Measurements from ENCODE around the gene FBXO4. TPM values are rescaled to one million over a fixed set of nuclear protein-coding genes. Genes with fewer than 3 reads are reported as not detected.

FBXO4 gene
- total RNA-seq, 4 donors from 2014 or later, result 0.59 to 21.8 (median 15.5) TPM

GRCh38 chr5:41921166-41921565 is 3.9 kb upstream of the FBXO4 start:
- no peaks in the 10 kb centered on the region for H3K27me3 ChIP-seq
- intact Hi-C loops (cut with DNase I; ENCODE audit: low total_unique reads), result loop anchor here (10.0 kb wide), 1 partner anchor 56 kb away; no protein-coding TSS in a partner anchor
- no peak for TF ChIP-seq POLR2A (IDR thresholded peaks at IDR 0.05)
- TF ChIP-seq, protein P1, sequence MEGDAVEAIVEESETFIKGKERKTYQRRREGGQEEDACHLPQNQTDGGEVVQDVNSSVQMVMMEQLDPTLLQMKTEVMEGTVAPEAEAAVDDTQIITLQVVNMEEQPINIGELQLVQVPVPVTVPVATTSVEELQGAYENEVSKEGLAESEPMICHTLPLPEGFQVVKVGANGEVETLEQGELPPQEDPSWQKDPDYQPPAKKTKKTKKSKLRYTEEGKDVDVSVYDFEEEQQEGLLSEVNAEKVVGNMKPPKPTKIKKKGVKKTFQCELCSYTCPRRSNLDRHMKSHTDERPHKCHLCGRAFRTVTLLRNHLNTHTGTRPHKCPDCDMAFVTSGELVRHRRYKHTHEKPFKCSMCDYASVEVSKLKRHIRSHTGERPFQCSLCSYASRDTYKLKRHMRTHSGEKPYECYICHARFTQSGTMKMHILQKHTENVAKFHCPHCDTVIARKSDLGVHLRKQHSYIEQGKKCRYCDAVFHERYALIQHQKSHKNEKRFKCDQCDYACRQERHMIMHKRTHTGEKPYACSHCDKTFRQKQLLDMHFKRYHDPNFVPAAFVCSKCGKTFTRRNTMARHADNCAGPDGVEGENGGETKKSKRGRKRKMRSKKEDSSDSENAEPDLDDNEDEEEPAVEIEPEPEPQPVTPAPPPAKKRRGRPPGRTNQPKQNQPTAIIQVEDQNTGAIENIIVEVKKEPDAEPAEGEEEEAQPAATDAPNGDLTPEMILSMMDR (IDR thresholded peaks at IDR 0.05), result no peak
- no peaks in the 10 kb centered on the region for H3K9me3 ChIP-seq
- DNase-seq, result no peak
- no peak overlapping the region for H3K4me3 ChIP-seq
- no peaks in the 10 kb centered on the region for H3K36me3 ChIP-seq
- no peak overlapping the region for H3K27ac ChIP-seq
- H3K4me1 ChIP-seq, result no peaks in the 10 kb centered on the region

DNA sequence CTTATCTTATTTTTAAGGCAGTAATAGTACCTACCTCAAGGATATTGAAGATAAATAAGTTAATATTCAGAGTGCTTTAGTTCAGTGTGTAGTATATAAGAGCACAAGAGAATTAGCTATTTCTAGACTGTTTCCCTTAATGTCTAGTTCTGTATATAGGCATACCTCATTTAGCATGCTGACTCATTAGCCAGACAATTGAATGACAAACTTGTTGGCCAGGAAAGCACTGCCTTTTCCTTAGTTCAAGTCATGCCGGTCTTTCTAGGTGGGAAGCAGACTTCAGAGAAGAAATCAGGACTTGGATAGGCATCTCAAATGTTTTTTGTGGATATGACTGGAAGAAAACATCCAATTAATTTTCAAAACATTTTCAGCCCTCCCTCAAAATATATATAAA is 3.2 kb upstream of the FBXO4 start:
- DNase-seq, result no peak

DNA sequence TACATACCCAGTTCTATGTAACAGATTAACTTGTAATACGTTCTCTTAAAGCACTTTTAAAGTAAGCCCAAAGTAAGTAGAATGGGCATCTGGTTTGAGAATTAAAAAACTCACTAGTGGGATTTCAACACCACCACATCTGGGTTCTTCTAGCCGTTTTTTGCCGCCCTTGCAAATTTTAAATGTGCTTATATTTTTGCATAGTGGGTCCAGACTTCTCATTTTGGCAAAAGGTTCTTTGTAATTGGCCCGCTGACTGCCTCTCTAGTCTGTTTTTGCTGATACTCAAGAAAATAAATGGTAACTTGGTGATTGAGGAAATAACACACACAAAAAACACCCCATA is 582 bp upstream of the FBXO4 start:
- TF ChIP-seq, protein P1 (IDR thresholded peaks at IDR 0.05), result no peak
- no peak for TF ChIP-seq POLR2A (IDR thresholded peaks at IDR 0.05)
- Histone ChIP-seq H3K27me3 (no peaks in the 10 kb centered on the region), H3K27ac (peak overlapping the region; percentile 90 to 95), H3K9me3 (no peaks in the 10 kb centered on the region), H3K4me1 (no peaks in the 10 kb centered on the region), H3K36me3 (no peaks in the 10 kb centered on the region), H3K4me3 (peak overlapping the region; percentile 63 to 77)
- no peak for DNase-seq
- intact Hi-C loops (cut with DNase I; ENCODE audit: low total_unique reads), result loop anchor here (10.0 kb wide), 1 partner anchor 60 kb away; no protein-coding TSS in a partner anchor

More for the DNA sequence above, 3.2 kb upstream of the FBXO4 start:
- Histone ChIP-seq H3K36me3 (no peaks in the 10 kb centered on the region), H3K27ac (no peak overlapping the region), H3K4me1 (no peaks in the 10 kb centered on the region), H3K4me3 (no peak overlapping the region), H3K27me3 (no peaks in the 10 kb centered on the region), H3K9me3 (no peaks in the 10 kb centered on the region)
- intact Hi-C loops (cut with DNase I; ENCODE audit: low total_unique reads), result loop anchor here (10.0 kb wide), 1 partner anchor 57 kb away; no protein-coding TSS in a partner anchor
- TF ChIP-seq, protein P1 (IDR thresholded peaks at IDR 0.05), result no peak
- no peak for TF ChIP-seq POLR2A (IDR thresholded peaks at IDR 0.05)

DNA sequence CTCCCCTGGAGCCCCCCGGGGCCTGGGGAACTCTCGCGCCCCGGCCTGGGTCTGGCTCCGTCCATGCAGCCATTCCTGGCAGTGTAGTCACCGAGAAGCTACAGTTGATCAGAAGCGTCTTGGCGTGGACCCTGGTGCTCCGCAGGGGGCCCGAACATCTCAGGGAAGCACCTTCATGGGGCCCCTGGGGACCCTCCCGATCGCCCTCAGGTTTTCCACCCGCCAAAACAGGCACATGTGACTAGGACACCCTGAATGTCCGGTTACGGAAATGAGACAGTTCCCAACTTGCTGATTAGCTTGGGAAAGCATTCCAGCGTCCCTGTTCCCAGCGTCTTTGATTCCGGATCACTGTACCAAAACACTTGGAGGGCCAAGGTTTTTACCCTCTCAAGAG is 472 bp downstream of the FBXO4 start:
- intact Hi-C loops (cut with DNase I; ENCODE audit: low total_unique reads), result loop anchor here (10.0 kb wide), 1 partner anchor 61 kb away; no protein-coding TSS in a partner anchor
- H3K9me3 ChIP-seq, result no peaks in the 10 kb centered on the region
- no peaks in the 10 kb centered on the region for H3K27me3 ChIP-seq
- TF ChIP-seq, protein P1 (IDR thresholded peaks at IDR 0.05), result no peak
- TF ChIP-seq POLR2A (IDR thresholded peaks at IDR 0.05), result no peak
- peak overlapping the region; percentile 90 to 95 for H3K27ac ChIP-seq
- peak; percentile 31 to 39 for DNase-seq
- H3K4me1 ChIP-seq, result no peaks in the 10 kb centered on the region
- no peaks in the 10 kb centered on the region for H3K36me3 ChIP-seq
- peak overlapping the region; percentile 63 to 77 for H3K4me3 ChIP-seq

DNA sequence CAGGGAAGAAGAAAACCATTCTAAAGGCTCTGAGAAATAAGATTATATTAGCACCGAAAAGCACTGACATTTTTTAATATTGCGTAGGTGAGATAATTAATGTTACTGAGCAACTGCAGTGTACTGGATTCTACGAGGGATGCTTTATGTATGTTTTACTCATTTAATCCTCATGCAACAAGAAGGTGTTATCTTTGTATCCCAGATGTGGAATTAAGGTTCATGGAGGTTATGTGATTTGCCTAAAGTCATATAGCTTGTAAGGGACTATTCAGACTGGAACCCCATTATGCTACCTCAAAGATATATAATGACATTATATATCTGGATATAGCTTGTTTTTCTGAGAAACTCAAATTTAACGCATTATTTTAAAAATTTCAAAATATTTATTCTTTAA is 2.5 kb downstream of the FBXO4 start:
- Histone ChIP-seq H3K27ac (no peak overlapping the region), H3K9me3 (no peaks in the 10 kb centered on the region), H3K4me3 (no peak overlapping the region), H3K4me1 (no peaks in the 10 kb centered on the region), H3K36me3 (no peaks in the 10 kb centered on the region), H3K27me3 (no peaks in the 10 kb centered on the region)
- no peak for DNase-seq
- intact Hi-C loops (cut with DNase I; ENCODE audit: low total_unique reads), result loop anchor here (10.0 kb wide), 1 partner anchor 63 kb away; no protein-coding TSS in a partner anchor
- TF ChIP-seq, protein P1 (IDR thresholded peaks at IDR 0.05), result no peak
- TF ChIP-seq POLR2A (IDR thresholded peaks at IDR 0.05), result no peak

All from uterus (tissue), 4 donors.